Colon (tissue), 2 donors: ENCODE results near the gene MRPL16.

ENCODE experiments used
- FAIRE-seq: peaks from 2 replicates; lab custom pipeline; 2012; peaks lifted over from hg19 to GRCh38; lab: Jason Lieb, UNC
- donor health status: control.
- donor health status: control.

MRPL16 gene

GRCh38 chr11:59770319-59770718 lies 40.3 kb downstream of the MRPL16 start:
- no peak for FAIRE-seq

- no peak for FAIRE-seq
Observed at GRCh38 chr11:59769828-59770227, 40.8 kb downstream of the MRPL16 start.

- FAIRE-seq = no peak
Observed at GRCh38 chr11:59769111-59769510, 41.5 kb downstream of the MRPL16 start.

- FAIRE-seq = no peak
Observed at GRCh38 chr11:59767225-59767611, 43.4 kb downstream of the MRPL16 start.

GRCh38 chr11:59766542-59767224 lies 43.9 kb downstream of the MRPL16 start:
- FAIRE-seq = no peak

GRCh38 chr11:59765068-59765735 lies 45.4 kb downstream of the MRPL16 start:
- FAIRE-seq = no peak

- no peak for FAIRE-seq
Observed at GRCh38 chr11:59761993-59762392, 48.6 kb downstream of the MRPL16 start.

GRCh38 chr11:59760771-59761170 lies 49.8 kb downstream of the MRPL16 start:
- FAIRE-seq = no peak

- no peak for FAIRE-seq
Observed at GRCh38 chr11:59759900-59760299, 50.7 kb downstream of the MRPL16 start.

- FAIRE-seq = no peak
Observed at GRCh38 chr11:59758401-59759037, 52.1 kb downstream of the MRPL16 start.

- FAIRE-seq = no peak
Observed at GRCh38 chr11:59756845-59757244, 53.7 kb downstream of the MRPL16 start.

- FAIRE-seq = no peak
Observed at GRCh38 chr11:59756558-59756840, 54.1 kb downstream of the MRPL16 start.
